Activated T-helper 9 cell treated with anti-CD3 and anti-CD28 coated beads, Interleukin-2, amount 50 U/mL, for 16 hours (primary cell): Measurements from ENCODE around the gene TRIM23.

Source experiments
- DNase-seq: peaks from one replicate; pipeline ENCODE4 v3.0.0-alpha.2; 2020; ENCODE audit warnings: low read depth

The TRIM23 gene

GRCh38 chr5:65563777-65564176, 60.4 kb downstream of the TRIM23 start:
- no peak for DNase-seq

- DNase-seq, result peak; percentile 92
These were observed 61.1 kb downstream of the TRIM23 start, which contains the start of the genes CENPK and PPWD1 for GRCh38 chr5:65562731-65563701. CENPK (minus strand) TSS chr5:65563168; CDS start chr5:65554907, 8,261 bp downstream. PPWD1 (plus strand) TSS chr5:65563296; CDS start chr5:65563311, 15 bp downstream.

GRCh38 chr5:65556718-65557117, 67.4 kb downstream of the TRIM23 start:
- DNase-seq, result no peak

- no peak for DNase-seq
These were observed 68.0 kb downstream of the TRIM23 start for GRCh38 chr5:65556181-65556580.

- DNase-seq, result no peak
These were observed 68.8 kb downstream of the TRIM23 start for GRCh38 chr5:65555287-65555686.

GRCh38 chr5:65553941-65554340, 70.2 kb downstream of the TRIM23 start:
- DNase-seq, result no peak

- no peak for DNase-seq
These were observed 75.9 kb downstream of the TRIM23 start for GRCh38 chr5:65548281-65548680.

- DNase-seq, result no peak
These were observed 78.0 kb downstream of the TRIM23 start for GRCh38 chr5:65546141-65546540.

GRCh38 chr5:65544473-65544872, 79.7 kb downstream of the TRIM23 start:
- DNase-seq, result no peak

GRCh38 chr5:65539827-65540226, 84.3 kb downstream of the TRIM23 start:
- no peak for DNase-seq
